NCI-H2171 treated with DMSO at 0.1 percent for 48 hours (cell line): ENCODE data around the gene SLC44A4.
A peak's percentile ranks its signal among the peaks of the same experiment; 100 is the strongest.
"Not testable (repeated sequence)": the region's sequence is repeated elsewhere in the genome, so short reads cannot be mapped to it uniquely, and the experiment has no call there.

ENCODE experiments used
- DNase-seq: peaks from one replicate; lab custom pipeline; 2025; lab: John Stamatoyannopoulos, UW

The SLC44A4 gene

GRCh38 chr6:31879901-31880300, 1.1 kb upstream of the SLC44A4 start:
- DNase-seq, result no peak

GRCh38 chr6:31879143-31879542, 346 bp upstream of the SLC44A4 start:
- DNase-seq, result no peak

GRCh38 chr6:31878222-31878621, 575 bp downstream of the SLC44A4 start:
- DNase-seq, result no peak

GRCh38 chr6:31877651-31878161, 1.1 kb downstream of the SLC44A4 start:
- DNase-seq, result no peak

- DNase-seq, result no peak
Measured at GRCh38 chr6:31877125-31877650, 1.6 kb downstream of the SLC44A4 start.

GRCh38 chr6:31876357-31876756, 2.4 kb downstream of the SLC44A4 start:
- no peak for DNase-seq

GRCh38 chr6:31875877-31876276, 2.9 kb downstream of the SLC44A4 start:
- no peak for DNase-seq

GRCh38 chr6:31874836-31875572, 3.8 kb downstream of the SLC44A4 start:
- no peak for DNase-seq

GRCh38 chr6:31874084-31874670, 4.6 kb downstream of the SLC44A4 start:
- DNase-seq, result no peak

- no peak for DNase-seq
Measured at GRCh38 chr6:31871046-31871659, 7.6 kb downstream of the SLC44A4 start.

- peak; percentile 48 for DNase-seq
Measured at GRCh38 chr6:31870385-31870921, 8.3 kb downstream of the SLC44A4 start.

- DNase-seq, result no peak
Measured at GRCh38 chr6:31869343-31869742, 9.5 kb downstream of the SLC44A4 start.

GRCh38 chr6:31868658-31868971, 10.2 kb downstream of the SLC44A4 start:
- DNase-seq, result not testable (repeated sequence)

GRCh38 chr6:31865205-31866118, 13.3 kb downstream of the SLC44A4 start:
- DNase-seq, result no peak

- DNase-seq, result no peak
Measured at GRCh38 chr6:31864818-31865204, 14.0 kb downstream of the SLC44A4 start.

GRCh38 chr6:31864123-31864562, 14.7 kb downstream of the SLC44A4 start:
- not testable (repeated sequence) for DNase-seq

- peak; percentile 100 for DNase-seq
Measured at GRCh38 chr6:31862344-31863235, 16.2 kb downstream of the SLC44A4 start, which contains the start of gene NEU1. Gene NEU1, minus strand, starts transcription at chr6:31862821. Its CDS starts 45 bp downstream, at chr6:31862776.

- no peak for DNase-seq
Measured at GRCh38 chr6:31861919-31862343, 16.9 kb downstream of the SLC44A4 start.

- DNase-seq, result no peak
Measured at GRCh38 chr6:31861150-31861549, 17.6 kb downstream of the SLC44A4 start.

- no peak for DNase-seq
Measured at GRCh38 chr6:31860349-31860748, 18.4 kb downstream of the SLC44A4 start.
